K562 (cell line): ENCODE results near the gene ITGA6. TPM values are rescaled to one million over a fixed set of nuclear protein-coding genes. Genes with fewer than 3 reads are reported as not detected.
A peak's percentile ranks its signal among the peaks of the same experiment; 100 is the strongest.

Source experiments
- ARNT ChIP-seq, 2 experiments: fragments of 450-650 bp; IDR thresholded peaks; 2 replicates each; pipeline ENCODE4 v1.6.1; 2016; ENCODE audit warnings: mild to moderate bottlenecking in 1 of 2
- ATF7 ChIP-seq: fragments of 450-650 bp; IDR thresholded peaks from 2 replicates; pipeline ENCODE4 v1.7.1; 2014; ENCODE audit warnings: mild to moderate bottlenecking, moderate library complexity
- CC2D1A ChIP-seq: fragments of 450-650 bp; IDR thresholded peaks from 2 replicates; pipeline ENCODE4 v1.6.1; 2017; ENCODE audit warnings: mild to moderate bottlenecking
- CTBP1 ChIP-seq: fragments of 450-650 bp; IDR thresholded peaks from 2 replicates; pipeline ENCODE4 v1.6.1; 2016; ENCODE audit warnings: borderline replicate concordance
- FOXK2 ChIP-seq, 2 experiments: fragments of 450-650 bp; IDR thresholded peaks in 1 of 2; conservative IDR thresholded peaks in 1 of 2; 2 replicates each; pipeline ENCODE4 v1.6.1; 2016; ENCODE audit warnings: low read depth in 2 of 2, mild to moderate bottlenecking in 1 of 2
- HLTF ChIP-seq: fragments of 450-650 bp; IDR thresholded peaks from 2 replicates; pipeline ENCODE4 v1.6.1; 2016
- KAT2B ChIP-seq: IDR thresholded peaks from one replicate; pipeline ENCODE4 v1.6.1; 2012; ENCODE audit warnings: low read depth, mild to moderate bottlenecking, control low read depth, inconsistent platforms, low read length, moderate library complexity
- MAFK ChIP-seq: IDR thresholded peaks from 2 replicates; pipeline ENCODE4 v1.6.1; 2011; ENCODE audit warnings: low read length, improper control_type of control experiment
- NFATC3 ChIP-seq: fragments of 450-650 bp; IDR thresholded peaks from 2 replicates; pipeline ENCODE4 v1.6.1; 2017; ENCODE audit warnings: mild to moderate bottlenecking
- RAD21 ChIP-seq, 2 experiments: fragments of 250-450 bp in 1 of 2; fragments of 450-650 bp in 1 of 2; sonication (Bioruptor Pico) in 1 of 2; formaldehyde crosslinking in 1 of 2; IDR thresholded peaks in 1 of 2; conservative IDR thresholded peaks in 1 of 2; 2 replicates each; pipeline versions ENCODE4 v1.4.0 to v1.8.0; 2020 to 2022; ENCODE audit warnings: mild to moderate bottlenecking in 2 of 2, moderate library complexity in 1 of 2
- RBM15 ChIP-seq: fragments of 200-400 bp; formaldehyde crosslinking; IDR thresholded peaks from 2 replicates; pipeline ENCODE4 v1.6.1; 2018; ENCODE audit warnings: mild to moderate bottlenecking, low read length, moderate library complexity; ENCODE audit not compliant: insufficient read depth
- RFX1 ChIP-seq: fragments of 450-650 bp; IDR thresholded peaks from 2 replicates; pipeline ENCODE4 v1.6.1; 2016; ENCODE audit warnings: mild to moderate bottlenecking, moderate library complexity
- SMC3 ChIP-seq: conservative IDR thresholded peaks from 2 replicates; pipeline ENCODE4 v1.6.1; 2011; ENCODE audit warnings: low read depth, low read length, improper control_type of control experiment; ENCODE audit not compliant: insufficient read depth
- TRIM24 ChIP-seq, 2 experiments: fragments of 450-650 bp; IDR thresholded peaks; 2 replicates each; pipeline ENCODE4 v1.6.1; 2016
- polyA plus RNA-seq, 8 experiments: library from polyadenylated mRNA; depleted of rRNA in 4 of 8; stranded (reverse) in 5 of 8; unstranded in 3 of 8; fragments of >200 nt; fragmentation: Nextera tagmentation in 2 of 8; fragmentation: Illumina TruSeq in 1 of 8; extraction: Ambion mirVana in 2 of 8; extraction: Trizol in 1 of 8; gene quantifications; 2 replicates each; pipeline versions ENCODE4 v1.2.1 to v1.2.3, GENCODE V29; 2011 to 2014; ENCODE audit warnings: inconsistent platforms in 1 of 8, missing spikeins in 1 of 8
- total RNA-seq, 7 experiments: library from RNA; depleted of rRNA in 6 of 7; stranded (reverse); fragments of >200 nt in 6 of 7; fragmentation: Illumina TruSeq in 2 of 7; extraction: Trizol in 2 of 7; gene quantifications; 2 replicates each; pipeline versions ENCODE4 v1.2.1 to v1.2.3, GENCODE V29; 2011 to 2021; ENCODE audit warnings: low replicate concordance in 1 of 7
- TF ChIP-seq, protein P1 (sequence below), 2 experiments: fragments of 450-650 bp; IDR thresholded peaks; 2 replicates each; pipeline ENCODE4 v1.6.1; 2018; ENCODE audit warnings: mild to moderate bottlenecking in 2 of 2, low read depth in 1 of 2; ENCODE audit not compliant: partially characterized antibody in 2 of 2
- TF ChIP-seq, protein P2 (sequence below), 2 experiments: fragments of 450-650 bp; conservative IDR thresholded peaks; 2 replicates each; pipeline ENCODE4 v1.6.1; 2017; ENCODE audit warnings: mild to moderate bottlenecking in 2 of 2, moderate library complexity in 2 of 2
- TF ChIP-seq, protein P3 (sequence below): sonication (generic); formaldehyde crosslinking; IDR thresholded peaks from 2 replicates; pipeline ENCODE4 v1.9.0; 2022; ENCODE audit warnings: mild to moderate bottlenecking, missing genetic modification reagents
- TF ChIP-seq, protein P4 (sequence below), 2 experiments: IDR thresholded peaks; 2 replicates each; pipeline ENCODE4 v1.6.1; 2012; ENCODE audit warnings: improper control_type of control experiment in 2 of 2, low read depth in 2 of 2, low read length in 2 of 2, borderline replicate concordance in 1 of 2

Gene ITGA6
- total and polyA plus RNA-seq, 9 of the 15 experiments (the other 6 are each of a cell fraction or from before 2014, with no cell fraction given), result 0.01 to 0.29 (median 0.05) TPM; not detected in 5

DNA sequence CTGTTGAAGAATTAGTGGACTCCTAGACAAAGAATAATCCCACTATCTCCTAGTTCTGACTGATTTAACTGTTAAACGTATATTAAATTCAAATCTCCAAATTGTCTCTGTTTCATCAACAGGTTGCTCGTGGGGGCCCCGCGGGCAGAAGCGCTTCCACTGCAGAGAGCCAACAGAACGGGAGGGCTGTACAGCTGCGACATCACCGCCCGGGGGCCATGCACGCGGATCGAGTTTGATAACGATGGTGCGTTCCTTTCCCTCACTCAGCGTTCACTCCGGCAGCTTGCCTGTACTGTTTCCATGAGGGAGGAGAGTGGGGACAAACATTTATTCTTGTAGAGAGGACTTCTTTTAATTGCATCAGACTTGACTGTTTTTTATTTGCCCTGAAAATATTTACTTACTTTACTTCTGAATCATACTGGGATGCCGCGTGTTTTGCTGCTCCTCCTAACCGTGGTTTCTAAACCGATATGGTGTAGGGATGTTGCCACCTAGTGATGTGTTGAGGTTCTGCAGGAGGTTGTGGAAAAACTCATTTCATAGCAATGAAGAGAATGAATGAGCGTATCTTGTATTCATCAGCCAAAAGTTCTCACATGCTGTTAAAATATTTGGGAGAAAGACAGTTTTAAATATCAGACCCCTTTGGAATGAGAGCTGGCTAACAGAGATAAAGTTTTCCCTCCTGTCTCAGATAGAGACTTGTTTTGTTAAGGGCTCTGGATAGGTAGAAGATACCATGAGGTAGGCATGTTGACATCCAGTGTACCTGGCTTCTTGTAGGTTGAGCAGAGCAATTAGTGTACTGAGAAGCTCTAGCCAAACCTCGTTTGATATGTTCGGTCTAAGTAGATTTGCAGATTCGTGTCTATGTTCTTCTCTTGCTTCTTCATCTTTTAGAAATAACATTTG, 38.3 kb downstream of the ITGA6 start (continued):
- TF ChIP-seq, protein P1, sequence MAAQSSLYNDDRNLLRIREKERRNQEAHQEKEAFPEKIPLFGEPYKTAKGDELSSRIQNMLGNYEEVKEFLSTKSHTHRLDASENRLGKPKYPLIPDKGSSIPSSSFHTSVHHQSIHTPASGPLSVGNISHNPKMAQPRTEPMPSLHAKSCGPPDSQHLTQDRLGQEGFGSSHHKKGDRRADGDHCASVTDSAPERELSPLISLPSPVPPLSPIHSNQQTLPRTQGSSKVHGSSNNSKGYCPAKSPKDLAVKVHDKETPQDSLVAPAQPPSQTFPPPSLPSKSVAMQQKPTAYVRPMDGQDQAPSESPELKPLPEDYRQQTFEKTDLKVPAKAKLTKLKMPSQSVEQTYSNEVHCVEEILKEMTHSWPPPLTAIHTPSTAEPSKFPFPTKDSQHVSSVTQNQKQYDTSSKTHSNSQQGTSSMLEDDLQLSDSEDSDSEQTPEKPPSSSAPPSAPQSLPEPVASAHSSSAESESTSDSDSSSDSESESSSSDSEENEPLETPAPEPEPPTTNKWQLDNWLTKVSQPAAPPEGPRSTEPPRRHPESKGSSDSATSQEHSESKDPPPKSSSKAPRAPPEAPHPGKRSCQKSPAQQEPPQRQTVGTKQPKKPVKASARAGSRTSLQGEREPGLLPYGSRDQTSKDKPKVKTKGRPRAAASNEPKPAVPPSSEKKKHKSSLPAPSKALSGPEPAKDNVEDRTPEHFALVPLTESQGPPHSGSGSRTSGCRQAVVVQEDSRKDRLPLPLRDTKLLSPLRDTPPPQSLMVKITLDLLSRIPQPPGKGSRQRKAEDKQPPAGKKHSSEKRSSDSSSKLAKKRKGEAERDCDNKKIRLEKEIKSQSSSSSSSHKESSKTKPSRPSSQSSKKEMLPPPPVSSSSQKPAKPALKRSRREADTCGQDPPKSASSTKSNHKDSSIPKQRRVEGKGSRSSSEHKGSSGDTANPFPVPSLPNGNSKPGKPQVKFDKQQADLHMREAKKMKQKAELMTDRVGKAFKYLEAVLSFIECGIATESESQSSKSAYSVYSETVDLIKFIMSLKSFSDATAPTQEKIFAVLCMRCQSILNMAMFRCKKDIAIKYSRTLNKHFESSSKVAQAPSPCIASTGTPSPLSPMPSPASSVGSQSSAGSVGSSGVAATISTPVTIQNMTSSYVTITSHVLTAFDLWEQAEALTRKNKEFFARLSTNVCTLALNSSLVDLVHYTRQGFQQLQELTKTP (IDR thresholded peaks at IDR 0.05; ENCODE audit: low read depth in 1 of 2, partially characterized antibody in 2 of 2), result no peak
- TF ChIP-seq NFATC3 (no peak), ARNT (IDR thresholded peaks at IDR 0.05) (0 out of 4 replicates have a peak, but pooled peaks of 1 of the 2 experiments have one; percentile 56), KAT2B (no peak), RBM15 (no peak), CTBP1 (peak; percentile 52; the same call in 1 of the 2 replicates), HLTF (no peak), CC2D1A (0 out of 2 replicates have a peak, but pooled peaks have one; percentile 45), RAD21 (CRISPR knock-in tag; conservative IDR thresholded peaks at IDR 0.05 in 1 of 2, IDR thresholded peaks at IDR 0.05 in 1 of 2) (peak; percentile 90 to 92), RFX1 (no peak), MAFK (peak; percentile 4; the same call in 1 of the 2 replicates), FOXK2 (conservative IDR thresholded peaks at IDR 0.05 in 1 of 2, IDR thresholded peaks at IDR 0.05 in 1 of 2; ENCODE audit: low read depth in 2 of 2) (peak in 1 of 2 experiments; percentile 19; a peak in 1 of 4 replicates), SMC3 (peak; percentile 73), ATF7 (peak; percentile 30; the same call in 1 of the 2 replicates), TRIM24 (IDR thresholded peaks at IDR 0.05) (no peak)
- TF ChIP-seq, protein P2, sequence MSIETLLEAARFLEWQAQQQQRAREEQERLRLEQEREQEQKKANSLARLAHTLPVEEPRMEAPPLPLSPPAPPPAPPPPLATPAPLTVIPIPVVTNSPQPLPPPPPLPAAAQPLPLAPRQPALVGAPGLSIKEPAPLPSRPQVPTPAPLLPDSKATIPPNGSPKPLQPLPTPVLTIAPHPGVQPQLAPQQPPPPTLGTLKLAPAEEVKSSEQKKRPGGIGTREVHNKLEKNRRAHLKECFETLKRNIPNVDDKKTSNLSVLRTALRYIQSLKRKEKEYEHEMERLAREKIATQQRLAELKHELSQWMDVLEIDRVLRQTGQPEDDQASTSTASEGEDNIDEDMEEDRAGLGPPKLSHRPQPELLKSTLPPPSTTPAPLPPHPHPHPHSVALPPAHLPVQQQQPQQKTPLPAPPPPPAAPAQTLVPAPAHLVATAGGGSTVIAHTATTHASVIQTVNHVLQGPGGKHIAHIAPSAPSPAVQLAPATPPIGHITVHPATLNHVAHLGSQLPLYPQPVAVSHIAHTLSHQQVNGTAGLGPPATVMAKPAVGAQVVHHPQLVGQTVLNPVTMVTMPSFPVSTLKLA (conservative IDR thresholded peaks at IDR 0.05), result peak; percentile 48 to 54; a peak in 3 of 4 replicates
- TF ChIP-seq, protein P3, sequence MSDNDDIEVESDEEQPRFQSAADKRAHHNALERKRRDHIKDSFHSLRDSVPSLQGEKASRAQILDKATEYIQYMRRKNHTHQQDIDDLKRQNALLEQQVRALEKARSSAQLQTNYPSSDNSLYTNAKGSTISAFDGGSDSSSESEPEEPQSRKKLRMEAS (CRISPR knock-in tag), result peak; percentile 33; the same call in 1 of the 2 replicates
- TF ChIP-seq, protein P4, sequence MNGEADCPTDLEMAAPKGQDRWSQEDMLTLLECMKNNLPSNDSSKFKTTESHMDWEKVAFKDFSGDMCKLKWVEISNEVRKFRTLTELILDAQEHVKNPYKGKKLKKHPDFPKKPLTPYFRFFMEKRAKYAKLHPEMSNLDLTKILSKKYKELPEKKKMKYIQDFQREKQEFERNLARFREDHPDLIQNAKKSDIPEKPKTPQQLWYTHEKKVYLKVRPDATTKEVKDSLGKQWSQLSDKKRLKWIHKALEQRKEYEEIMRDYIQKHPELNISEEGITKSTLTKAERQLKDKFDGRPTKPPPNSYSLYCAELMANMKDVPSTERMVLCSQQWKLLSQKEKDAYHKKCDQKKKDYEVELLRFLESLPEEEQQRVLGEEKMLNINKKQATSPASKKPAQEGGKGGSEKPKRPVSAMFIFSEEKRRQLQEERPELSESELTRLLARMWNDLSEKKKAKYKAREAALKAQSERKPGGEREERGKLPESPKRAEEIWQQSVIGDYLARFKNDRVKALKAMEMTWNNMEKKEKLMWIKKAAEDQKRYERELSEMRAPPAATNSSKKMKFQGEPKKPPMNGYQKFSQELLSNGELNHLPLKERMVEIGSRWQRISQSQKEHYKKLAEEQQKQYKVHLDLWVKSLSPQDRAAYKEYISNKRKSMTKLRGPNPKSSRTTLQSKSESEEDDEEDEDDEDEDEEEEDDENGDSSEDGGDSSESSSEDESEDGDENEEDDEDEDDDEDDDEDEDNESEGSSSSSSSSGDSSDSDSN (IDR thresholded peaks at IDR 0.05; ENCODE audit: borderline replicate concordance in 1 of 2, low read depth in 2 of 2, low read length in 2 of 2), result 0 out of 4 replicates have a peak, but pooled peaks of 1 of the 2 experiments have one; percentile 63
